Sigmoid colon (tissue), 7 donors: ENCODE results near the gene MTUS2. TPM values are rescaled to one million over a fixed set of nuclear protein-coding genes. Genes with fewer than 3 reads are reported as not detected.

ENCODE experiments used
- DNase-seq: peaks from one replicate; pipeline ENCODE4 v3.0.0-alpha.2; 2019
- H3K27ac ChIP-seq, 4 donors: fragments of 200-600 bp; sonication (generic); one replicate each; pipeline ENCODE4 v1.5.1; 2016 to 2019; ENCODE audit warnings: mild to moderate bottlenecking in 1 of 4
- H3K27me3 ChIP-seq, 3 donors: fragments of 200-600 bp; sonication (generic); one replicate each; pipeline ENCODE4 v1.5.1; 2019; ENCODE audit warnings: mild to moderate bottlenecking in 1 of 3
- H3K36me3 ChIP-seq, 4 donors: fragments of 200-600 bp; sonication (generic); one replicate each; pipeline ENCODE4 v1.5.1; 2016 to 2019
- H3K4me1 ChIP-seq, 4 donors: fragments of 200-600 bp; sonication (generic); one replicate each; pipeline ENCODE4 v1.5.1; 2017 to 2019
- H3K4me3 ChIP-seq, 4 donors: fragments of 200-600 bp; sonication (generic); one replicate each; pipeline ENCODE4 v1.5.1; 2017 to 2019; ENCODE audit warnings: mild to moderate bottlenecking in 2 of 4, moderate library complexity in 1 of 4
- H3K9me3 ChIP-seq, 4 donors: fragments of 200-600 bp in 3 of 4; sonication (generic) in 3 of 4; one replicate each; pipeline versions ENCODE4 v1.5.1 to v1.6.1; 2013 to 2019
- CTCF ChIP-seq, 4 experiments: fragments of 450-650 bp in 3 of 4; fragments of 200-600 bp in 1 of 4; IDR thresholded peaks; one replicate each; pipeline ENCODE4 v1.5.1; 2016 to 2019; ENCODE audit warnings: antibody characterized with exemption in 4 of 4, mild to moderate bottlenecking in 3 of 4, moderate library complexity in 2 of 4
- EP300 ChIP-seq, 4 donors: sonication (generic); formaldehyde crosslinking; IDR thresholded peaks; one replicate each; pipeline ENCODE4 v1.6.1; 2017; ENCODE audit warnings: antibody characterized with exemption in 4 of 4
- POLR2A ChIP-seq, 2 donors: fragments of 450-650 bp; IDR thresholded peaks; one replicate each; pipeline ENCODE4 v1.6.1; 2016; ENCODE audit warnings: antibody characterized with exemption in 2 of 2, mild to moderate bottlenecking in 2 of 2, moderate library complexity in 2 of 2
- POLR2AphosphoS5 ChIP-seq, 4 donors: sonication (generic); formaldehyde crosslinking; IDR thresholded peaks; one replicate each; pipeline ENCODE4 v1.6.1; 2017; ENCODE audit warnings: antibody characterized with exemption in 4 of 4
- WGBS, 2 donors: extraction: QIAGEN DNeasy Blood & Tissue Kit; methylation state at CpG; one replicate each; pipeline ENCODE4 v1.1.7; 2013; 5-methylcytosine and 5-hydroxymethylcytosine counted together
- intact Hi-C: fragments of 100-400 bp; cut with DNase I; formaldehyde crosslinking; loops from one replicate; pipeline ENCODE4 v1.15.1; 2023
- polyA plus RNA-seq, 3 donors: library from polyadenylated mRNA; stranded (reverse); fragments of 200-250 nt; gene quantifications; one replicate each; pipeline ENCODE4 v1.2.3, GENCODE V29; 2013
- total RNA-seq, 4 donors: library from RNA; depleted of rRNA; stranded (reverse); fragments of >200 nt; gene quantifications; one replicate each; pipeline ENCODE4 v1.1.0, GENCODE V29; 2016
- donor health status: healthy with polysubstance abuse.
- donor health status: Bipolar disorder and iron deficiency.
- donor health status: healthy.

Gene MTUS2
- total and polyA plus RNA-seq, 7 donors = 0.23 to 2.2 (median 0.85) TPM; not detected in 1

GRCh38 chr13:29459813-29460355 is 639.7 kb downstream of the MTUS2 start:
- H3K4me3 ChIP-seq = no peak overlapping the region
- no peaks in the 10 kb centered on the region for H3K36me3 ChIP-seq
- no peak overlapping the region for H3K27ac ChIP-seq
- H3K27me3 ChIP-seq = no peaks in the 10 kb centered on the region
- H3K9me3 ChIP-seq = no peaks in the 10 kb centered on the region
- no peak for DNase-seq
- H3K4me1 ChIP-seq = peaks cover 0 to 18% (median 0%) of the 10 kb centered on the region in 4 donors
- intact Hi-C loops = no loop called here
- no peak for TF ChIP-seq POLR2A (IDR thresholded peaks at IDR 0.05)
- TF ChIP-seq CTCF (IDR thresholded peaks at IDR 0.05) = no peak
- no peak for TF ChIP-seq POLR2AphosphoS5 (IDR thresholded peaks at IDR 0.05)
- no peak for TF ChIP-seq EP300 (IDR thresholded peaks at IDR 0.05)
- WGBS, 2 donors = 93 to 95% methylated on average over 2 of the region's 2 CpGs

- DNase-seq = no peak
- no peak overlapping the region for H3K4me3 ChIP-seq
- peaks cover 0 to 12% (median 11%) of the 10 kb centered on the region in 4 donors for H3K4me1 ChIP-seq
- no peak overlapping the region for H3K27ac ChIP-seq
- H3K36me3 ChIP-seq = no peaks in the 10 kb centered on the region
- no peaks in the 10 kb centered on the region for H3K9me3 ChIP-seq
- no peak for TF ChIP-seq EP300 (IDR thresholded peaks at IDR 0.05)
- no peak for TF ChIP-seq POLR2AphosphoS5 (IDR thresholded peaks at IDR 0.05)
- no peak for TF ChIP-seq POLR2A (IDR thresholded peaks at IDR 0.05)
- TF ChIP-seq CTCF (IDR thresholded peaks at IDR 0.05) = no peak
- intact Hi-C loops = no loop called here
- no peaks in the 10 kb centered on the region for H3K27me3 ChIP-seq
- WGBS, 2 donors = 68 to 73% methylated on average over 4 of the region's 4 CpGs
Observed at GRCh38 chr13:29464105-29464679, 644.1 kb downstream of the MTUS2 start.

- H3K27ac ChIP-seq = peak overlapping the region in 1 of 4 donors; percentile 29
- H3K36me3 ChIP-seq = no peaks in the 10 kb centered on the region
- TF ChIP-seq EP300 (IDR thresholded peaks at IDR 0.05) = no peak
- TF ChIP-seq POLR2A (IDR thresholded peaks at IDR 0.05) = no peak
- TF ChIP-seq CTCF (IDR thresholded peaks at IDR 0.05) = no peak
- TF ChIP-seq POLR2AphosphoS5 (IDR thresholded peaks at IDR 0.05) = no peak
- no peaks in the 10 kb centered on the region for H3K9me3 ChIP-seq
- no peak overlapping the region for H3K4me3 ChIP-seq
- DNase-seq = peak; percentile 81
- no peaks in the 10 kb centered on the region for H3K27me3 ChIP-seq
- WGBS, 2 donors = 62 to 65% methylated on average over 6 of the region's 6 CpGs
- peaks cover 0 to 12% (median 11%) of the 10 kb centered on the region in 4 donors for H3K4me1 ChIP-seq
- intact Hi-C loops = no loop called here
Observed at GRCh38 chr13:29465741-29466293, 645.7 kb downstream of the MTUS2 start.

GRCh38 chr13:29471551-29471950 is 651.4 kb downstream of the MTUS2 start:
- Histone ChIP-seq H3K27me3 (no peaks in the 10 kb centered on the region), H3K36me3 (no peaks in the 10 kb centered on the region), H3K9me3 (no peaks in the 10 kb centered on the region), H3K4me3 (no peak overlapping the region), H3K27ac (no peak overlapping the region), H3K4me1 (no peaks in the 10 kb centered on the region)
- no peak for TF ChIP-seq POLR2A (IDR thresholded peaks at IDR 0.05)
- TF ChIP-seq EP300 (IDR thresholded peaks at IDR 0.05) = no peak
- no peak for TF ChIP-seq POLR2AphosphoS5 (IDR thresholded peaks at IDR 0.05)
- TF ChIP-seq CTCF (IDR thresholded peaks at IDR 0.05) = no peak
- intact Hi-C loops = loop anchor here (2.0 to 10.0 kb wide), 2 partner anchors 43 to 107 kb away; no protein-coding TSS in a partner anchor
- no peak for DNase-seq
- WGBS, 2 donors = 73 to 87% methylated on average over 9 of the region's 9 CpGs
